Endodermal cell (in vitro differentiated cells): ENCODE data around the gene SRGAP1. TPM values are rescaled to one million over a fixed set of nuclear protein-coding genes. Genes with fewer than 3 reads are reported as not detected.

Source experiments
- DNase-seq: peaks from one replicate; pipeline ENCODE4 v3.0.0-alpha.2; 2017
- H3K27ac ChIP-seq: 2 replicates; pipeline ENCODE4 v1.5.1; 2013; ENCODE audit warnings: mild to moderate bottlenecking, low read depth, low read length, moderate library complexity
- H3K27me3 ChIP-seq: 2 replicates; pipeline ENCODE4 v1.6.1; 2013; ENCODE audit warnings: mild to moderate bottlenecking, low read length, moderate library complexity; ENCODE audit not compliant: insufficient read depth, control insufficient read depth, poor library complexity, severe bottlenecking
- H3K36me3 ChIP-seq: 2 replicates; pipeline ENCODE4 v1.7.0; 2013; ENCODE audit warnings: mild to moderate bottlenecking, low read length, moderate library complexity; ENCODE audit not compliant: control insufficient read depth, insufficient read depth
- H3K4me1 ChIP-seq: one replicate; pipeline ENCODE4 v1.7.0; 2013; ENCODE audit warnings: low read length; ENCODE audit not compliant: control insufficient read depth, insufficient read depth
- H3K4me3 ChIP-seq: 2 replicates; pipeline ENCODE4 v1.5.1; 2013; ENCODE audit warnings: mild to moderate bottlenecking, low read length, moderate library complexity
- H3K9ac ChIP-seq: 2 replicates; pipeline ENCODE4 v1.6.1; 2013; ENCODE audit warnings: mild to moderate bottlenecking, low read length, moderate library complexity; ENCODE audit not compliant: poor library complexity, severe bottlenecking; ENCODE audit errors: extremely low read depth
- H3K9me3 ChIP-seq: 2 replicates; pipeline ENCODE4 v1.6.1; 2013; ENCODE audit warnings: mild to moderate bottlenecking, low read length, moderate library complexity; ENCODE audit not compliant: control insufficient read depth
- H3K27ac Mint-ChIP-seq: 2 replicates; pipeline ENCODE4 v1.8.0; 2020; ENCODE audit warnings: mixed read lengths
- H3K27me3 Mint-ChIP-seq: 2 replicates; pipeline ENCODE4 v1.8.0; 2021; ENCODE audit warnings: mild to moderate bottlenecking, mixed read lengths; ENCODE audit not compliant: insufficient read depth
- H3K36me3 Mint-ChIP-seq: 2 replicates; pipeline ENCODE4 v1.8.0; 2020; ENCODE audit warnings: low read depth, mixed read lengths
- H3K4me1 Mint-ChIP-seq: 2 replicates; pipeline ENCODE4 v1.8.0; 2020; ENCODE audit warnings: mixed read lengths
- H3K4me3 Mint-ChIP-seq: 2 replicates; pipeline ENCODE4 v1.8.0; 2020; ENCODE audit warnings: mild to moderate bottlenecking, moderate library complexity, mixed read lengths
- H3K9me3 Mint-ChIP-seq: 2 replicates; pipeline ENCODE4 v1.8.0; 2020; ENCODE audit warnings: mild to moderate bottlenecking, mixed read lengths
- CTCF ChIP-seq: fragments of 200-600 bp; sonication (generic); conservative IDR thresholded peaks from 2 replicates; pipeline ENCODE4 v1.5.0; 2021; ENCODE audit warnings: antibody characterized with exemption, mild to moderate bottlenecking
- WGBS, 2 experiments: methylation state at CpG; one replicate each; pipeline versions ENCODE4 v1.1.5 to v1.1.7; 2013; ENCODE audit warnings: missing lambda C conversion rate in 2 of 2, mixed read lengths in 1 of 2; ENCODE audit not compliant: insufficient coverage in 1 of 2, insufficient read length in 1 of 2; 5-methylcytosine and 5-hydroxymethylcytosine counted together
- total RNA-seq, 2 donors: library from RNA; stranded (reverse); fragmentation: NEBNext Ultra II Directional in 1 of 2; extraction: Animal tissue kit (Norgen Biotek cat#: 25700) in 1 of 2; gene quantifications; 2 replicates in 1 of 2; 3 replicates in 1 of 2; pipeline ENCODE4 v1.2.1, GENCODE V29; 2021

The SRGAP1 gene
- total RNA-seq, 2 donors from 2014 or later = 10.6 to 13.4 TPM

- Mint-ChIP-seq H3K27ac (no peak overlapping the region), H3K36me3 (peaks cover 9% of the 10 kb centered on the region), H3K4me3 (no peak overlapping the region), H3K27me3 (no peaks in the 10 kb centered on the region), H3K9me3 (no peaks in the 10 kb centered on the region), H3K4me1 (peaks cover 11% of the 10 kb centered on the region)
- no peaks in the 10 kb centered on the region for H3K27me3 ChIP-seq
- DNase-seq = no peak
- no peak overlapping the region for H3K27ac ChIP-seq
- 80 to 91% methylated on average over 1 to 4 of the region's 4 CpGs for WGBS, 2 experiments
- TF ChIP-seq CTCF = no peak
- H3K9me3 ChIP-seq = no peaks in the 10 kb centered on the region
- H3K4me3 ChIP-seq = no peak overlapping the region
- no peaks in the 10 kb centered on the region for H3K36me3 ChIP-seq
- no peak overlapping the region for H3K9ac ChIP-seq
- H3K4me1 ChIP-seq = no peaks in the 10 kb centered on the region
Measured at GRCh38 chr12:64085996-64086395, 241.5 kb downstream of the SRGAP1 start.

GRCh38 chr12:64086946-64087345 lies 242.4 kb downstream of the SRGAP1 start:
- Mint-ChIP-seq H3K36me3 (peaks cover 9% of the 10 kb centered on the region), H3K4me3 (no peak overlapping the region), H3K9me3 (no peaks in the 10 kb centered on the region), H3K27ac (no peak overlapping the region), H3K27me3 (no peaks in the 10 kb centered on the region), H3K4me1 (peaks cover 11% of the 10 kb centered on the region)
- Histone ChIP-seq H3K27me3 (no peaks in the 10 kb centered on the region), H3K4me3 (no peak overlapping the region), H3K36me3 (no peaks in the 10 kb centered on the region), H3K9ac (no peak overlapping the region), H3K9me3 (no peaks in the 10 kb centered on the region), H3K27ac (no peak overlapping the region), H3K4me1 (no peaks in the 10 kb centered on the region)
- no peak for TF ChIP-seq CTCF
- DNase-seq = no peak
- WGBS, 2 experiments = 89 to 95% methylated on average over 1 to 3 of the region's 4 CpGs

GRCh38 chr12:64087761-64088160 lies 243.3 kb downstream of the SRGAP1 start:
- H3K9ac ChIP-seq = no peak overlapping the region
- H3K4me1 ChIP-seq = no peaks in the 10 kb centered on the region
- WGBS, 2 experiments = 86% methylated on average over 2 of the region's 2 CpGs; no CpG with 5 or more reads in 1 of the 2 experiments
- no peak overlapping the region for H3K27ac ChIP-seq
- no peak for DNase-seq
- no peak overlapping the region for H3K4me3 ChIP-seq
- no peak overlapping the region for H3K4me3 Mint-ChIP-seq
- no peak overlapping the region for H3K27ac Mint-ChIP-seq
- no peaks in the 10 kb centered on the region for H3K36me3 ChIP-seq
- no peak for TF ChIP-seq CTCF
- H3K27me3 ChIP-seq = no peaks in the 10 kb centered on the region
- H3K9me3 Mint-ChIP-seq = no peaks in the 10 kb centered on the region
- H3K4me1 Mint-ChIP-seq = peaks cover 11% of the 10 kb centered on the region
- no peaks in the 10 kb centered on the region for H3K9me3 ChIP-seq
- no peaks in the 10 kb centered on the region for H3K27me3 Mint-ChIP-seq
- H3K36me3 Mint-ChIP-seq = peaks cover 9% of the 10 kb centered on the region
